ENCODE results near the gene HERC2. TPM values are rescaled to one million over a fixed set of nuclear protein-coding genes. Genes with fewer than 3 reads are reported as not detected.

The HERC2 gene
- total RNA-seq, 1 donor from 2014 or later, result 58.5 TPM

- Mint-ChIP-seq H3K27ac (ENCODE audit: unreplicated experiment) (peak overlapping the region; percentile 75), H3K36me3 (ENCODE audit: low read depth) (peaks cover 22% of the 10 kb centered on the region), H3K27me3 (ENCODE audit: low read depth) (no peaks in the 10 kb centered on the region), H3K4me3 (ENCODE audit: unreplicated experiment) (peak overlapping the region; percentile 5), H3K4me1 (ENCODE audit: low read depth) (peaks cover 18% of the 10 kb centered on the region), H3K9me3 (ENCODE audit: low read depth) (no peaks in the 10 kb centered on the region)
- TF ChIP-seq, protein P1, sequence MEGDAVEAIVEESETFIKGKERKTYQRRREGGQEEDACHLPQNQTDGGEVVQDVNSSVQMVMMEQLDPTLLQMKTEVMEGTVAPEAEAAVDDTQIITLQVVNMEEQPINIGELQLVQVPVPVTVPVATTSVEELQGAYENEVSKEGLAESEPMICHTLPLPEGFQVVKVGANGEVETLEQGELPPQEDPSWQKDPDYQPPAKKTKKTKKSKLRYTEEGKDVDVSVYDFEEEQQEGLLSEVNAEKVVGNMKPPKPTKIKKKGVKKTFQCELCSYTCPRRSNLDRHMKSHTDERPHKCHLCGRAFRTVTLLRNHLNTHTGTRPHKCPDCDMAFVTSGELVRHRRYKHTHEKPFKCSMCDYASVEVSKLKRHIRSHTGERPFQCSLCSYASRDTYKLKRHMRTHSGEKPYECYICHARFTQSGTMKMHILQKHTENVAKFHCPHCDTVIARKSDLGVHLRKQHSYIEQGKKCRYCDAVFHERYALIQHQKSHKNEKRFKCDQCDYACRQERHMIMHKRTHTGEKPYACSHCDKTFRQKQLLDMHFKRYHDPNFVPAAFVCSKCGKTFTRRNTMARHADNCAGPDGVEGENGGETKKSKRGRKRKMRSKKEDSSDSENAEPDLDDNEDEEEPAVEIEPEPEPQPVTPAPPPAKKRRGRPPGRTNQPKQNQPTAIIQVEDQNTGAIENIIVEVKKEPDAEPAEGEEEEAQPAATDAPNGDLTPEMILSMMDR (IDR thresholded peaks at IDR 0.05), result peak; percentile 77
- no peak for DNase-seq (ENCODE audit: low spot score)
Measured at GRCh38 chr15:28191832-28192231, 130.1 kb downstream of the HERC2 start.

DNA sequence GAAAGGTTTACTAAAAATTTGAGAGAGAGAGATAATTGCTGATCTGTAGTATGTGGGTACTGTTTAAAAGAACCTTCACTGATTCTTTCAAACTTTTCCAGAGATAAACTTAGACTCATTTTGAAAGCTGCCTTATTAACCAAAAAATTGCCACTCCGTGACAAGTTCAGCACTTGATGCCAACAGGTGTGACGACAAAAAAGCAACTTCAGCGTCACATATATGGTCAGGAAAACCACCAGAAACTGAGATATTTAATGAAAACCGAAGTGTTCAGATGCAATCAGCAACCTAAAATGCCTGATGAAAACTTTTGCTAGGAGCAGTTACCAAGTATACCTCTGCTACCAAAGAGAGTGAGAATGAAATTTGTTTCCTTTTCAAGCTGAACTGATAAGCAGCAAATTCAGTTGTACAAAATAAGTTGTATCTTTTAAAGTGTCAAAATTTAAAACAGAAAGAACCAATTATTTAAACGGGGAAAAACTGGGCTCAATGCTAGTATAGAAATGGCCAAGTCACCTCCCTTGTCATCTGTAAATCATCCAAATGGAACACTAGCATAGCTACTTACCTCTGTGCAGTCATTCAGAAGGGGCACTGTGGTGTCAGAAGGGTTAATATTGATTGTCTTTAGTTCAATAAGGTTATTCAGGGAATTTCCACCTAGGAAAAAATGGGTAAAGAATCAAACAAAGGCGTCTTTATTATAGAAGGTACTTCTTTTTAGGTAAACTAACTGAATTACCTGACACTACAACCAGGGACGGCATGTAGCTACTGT, 131.4 kb downstream of the HERC2 start:
- Mint-ChIP-seq H3K4me3 (ENCODE audit: unreplicated experiment) (no peak overlapping the region), H3K4me1 (ENCODE audit: low read depth) (peaks cover 18% of the 10 kb centered on the region), H3K27ac (ENCODE audit: unreplicated experiment) (no peak overlapping the region), H3K9me3 (ENCODE audit: low read depth) (no peaks in the 10 kb centered on the region), H3K36me3 (ENCODE audit: low read depth) (peaks cover 21% of the 10 kb centered on the region), H3K27me3 (ENCODE audit: low read depth) (no peaks in the 10 kb centered on the region)
- TF ChIP-seq, protein P1 (IDR thresholded peaks at IDR 0.05), result no peak
- no peak for DNase-seq (ENCODE audit: low spot score)

DNA sequence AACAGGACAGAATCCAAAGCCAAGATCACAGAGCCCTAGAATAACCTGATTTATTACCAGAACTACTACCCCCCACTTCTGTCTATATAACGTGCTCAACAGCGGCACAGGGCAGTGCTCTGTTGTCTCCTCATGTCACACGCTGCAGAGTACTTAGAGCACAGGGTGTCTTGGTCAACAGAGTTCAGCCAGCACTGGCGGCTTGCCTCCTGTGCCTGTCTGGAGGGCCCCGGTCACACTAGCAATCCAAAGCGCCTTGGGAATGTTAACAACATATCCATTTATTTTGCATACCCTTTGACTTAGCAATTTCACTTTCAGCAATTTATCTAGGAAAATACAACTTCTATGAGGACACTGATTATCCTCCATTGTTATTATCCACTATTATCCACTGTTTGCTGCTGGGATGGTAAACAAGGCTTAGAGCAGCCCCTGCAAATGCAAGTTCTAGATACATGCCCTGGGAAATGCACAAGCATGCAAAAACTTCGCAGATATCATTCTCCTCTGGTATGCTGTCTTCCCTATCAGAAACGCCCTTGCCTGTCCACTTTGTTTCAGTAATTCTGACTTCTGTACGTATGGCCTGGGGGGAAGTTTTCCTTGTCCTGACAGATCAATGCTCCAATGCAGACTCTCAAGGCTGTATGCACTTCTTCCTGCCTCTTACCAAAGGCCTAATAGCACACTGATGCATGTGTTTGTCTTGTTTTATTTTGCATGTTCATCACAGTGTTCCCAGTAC, 136.7 kb downstream of the HERC2 start:
- Mint-ChIP-seq H3K27me3 (ENCODE audit: low read depth) (no peaks in the 10 kb centered on the region), H3K4me1 (ENCODE audit: low read depth) (no peaks in the 10 kb centered on the region), H3K9me3 (ENCODE audit: low read depth) (no peaks in the 10 kb centered on the region), H3K36me3 (ENCODE audit: low read depth) (peaks cover 16% of the 10 kb centered on the region), H3K4me3 (ENCODE audit: unreplicated experiment) (no peak overlapping the region), H3K27ac (ENCODE audit: unreplicated experiment) (no peak overlapping the region)
- TF ChIP-seq, protein P1 (IDR thresholded peaks at IDR 0.05), result no peak
- DNase-seq (ENCODE audit: low spot score), result no peak

GRCh38 chr15:28184166-28184565, 137.8 kb downstream of the HERC2 start:
- no peak overlapping the region for H3K4me3 Mint-ChIP-seq (ENCODE audit: unreplicated experiment)
- H3K27me3 Mint-ChIP-seq (ENCODE audit: low read depth), result no peaks in the 10 kb centered on the region
- DNase-seq (ENCODE audit: low spot score), result no peak
- TF ChIP-seq, protein P1 (IDR thresholded peaks at IDR 0.05), result no peak
- peaks cover 19% of the 10 kb centered on the region for H3K36me3 Mint-ChIP-seq (ENCODE audit: low read depth)
- H3K27ac Mint-ChIP-seq (ENCODE audit: unreplicated experiment), result no peak overlapping the region
- no peaks in the 10 kb centered on the region for H3K9me3 Mint-ChIP-seq (ENCODE audit: low read depth)
- H3K4me1 Mint-ChIP-seq (ENCODE audit: low read depth), result peaks cover 2% of the 10 kb centered on the region

- TF ChIP-seq, protein P1 (IDR thresholded peaks at IDR 0.05), result no peak
- no peaks in the 10 kb centered on the region for H3K27me3 Mint-ChIP-seq (ENCODE audit: low read depth)
- no peaks in the 10 kb centered on the region for H3K9me3 Mint-ChIP-seq (ENCODE audit: low read depth)
- H3K36me3 Mint-ChIP-seq (ENCODE audit: low read depth), result peaks cover 14% of the 10 kb centered on the region
- DNase-seq (ENCODE audit: low spot score), result no peak
- no peak overlapping the region for H3K27ac Mint-ChIP-seq (ENCODE audit: unreplicated experiment)
- H3K4me1 Mint-ChIP-seq (ENCODE audit: low read depth), result peaks cover 14% of the 10 kb centered on the region
- no peak overlapping the region for H3K4me3 Mint-ChIP-seq (ENCODE audit: unreplicated experiment)
Measured at GRCh38 chr15:28182731-28183130, 139.2 kb downstream of the HERC2 start.

Data from chondrocyte (in vitro differentiated cells).